Epithelial cell of proximal tubule (primary cell): ENCODE measurements around the gene IRF4. TPM values are rescaled to one million over a fixed set of nuclear protein-coding genes. Genes with fewer than 3 reads are reported as not detected.

Experiments
- DNase-seq: peaks from one replicate; pipeline ENCODE4 v3.0.0-alpha.2; 2011; ENCODE audit warnings: low read depth
- H3K4me3 ChIP-seq: 2 replicates; pipeline ENCODE4 v1.5.1; 2011; ENCODE audit warnings: low read depth, mild to moderate bottlenecking, low read length
- CTCF ChIP-seq: conservative IDR thresholded peaks from 2 replicates; pipeline ENCODE4 v1.5.1; 2012; ENCODE audit warnings: low read depth, mild to moderate bottlenecking, low read length
- total RNA-seq: library from RNA; depleted of rRNA; stranded (reverse); fragments of >200 nt; gene quantifications from 2 replicates; pipeline ENCODE4 v1.2.3, GENCODE V29; 2015

The IRF4 gene
- total RNA-seq, 1 donor from 2014 or later, result 0.23 TPM

DNA sequence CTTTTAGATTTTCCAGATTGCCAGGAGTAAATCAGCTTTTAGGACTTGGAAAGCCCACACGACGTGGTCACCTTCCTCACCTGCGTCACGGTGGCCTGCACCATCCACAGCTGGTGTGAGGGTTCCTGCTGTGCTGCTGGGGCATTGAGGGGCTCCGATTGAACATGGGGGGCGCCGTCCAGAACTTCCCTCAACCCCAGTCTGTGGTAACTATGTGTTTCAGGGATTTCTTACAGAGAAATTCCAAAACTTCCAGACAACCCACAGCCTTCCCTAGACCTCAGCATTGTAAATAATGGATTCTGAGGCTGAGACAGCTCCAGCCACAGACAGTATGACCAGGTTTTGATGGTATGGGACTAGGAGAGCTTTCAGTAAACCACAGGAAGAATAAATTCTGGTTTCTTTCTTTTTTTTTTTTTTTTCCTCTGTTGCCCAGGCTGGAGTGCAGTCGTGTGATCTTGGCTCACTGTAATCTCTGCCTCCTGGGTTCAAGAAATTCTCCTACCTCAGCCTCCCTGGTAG, 46.7 kb upstream of the IRF4 start:
- TF ChIP-seq CTCF, result no peak
- H3K4me3 ChIP-seq, result no peak overlapping the region
- no peak for DNase-seq

DNA sequence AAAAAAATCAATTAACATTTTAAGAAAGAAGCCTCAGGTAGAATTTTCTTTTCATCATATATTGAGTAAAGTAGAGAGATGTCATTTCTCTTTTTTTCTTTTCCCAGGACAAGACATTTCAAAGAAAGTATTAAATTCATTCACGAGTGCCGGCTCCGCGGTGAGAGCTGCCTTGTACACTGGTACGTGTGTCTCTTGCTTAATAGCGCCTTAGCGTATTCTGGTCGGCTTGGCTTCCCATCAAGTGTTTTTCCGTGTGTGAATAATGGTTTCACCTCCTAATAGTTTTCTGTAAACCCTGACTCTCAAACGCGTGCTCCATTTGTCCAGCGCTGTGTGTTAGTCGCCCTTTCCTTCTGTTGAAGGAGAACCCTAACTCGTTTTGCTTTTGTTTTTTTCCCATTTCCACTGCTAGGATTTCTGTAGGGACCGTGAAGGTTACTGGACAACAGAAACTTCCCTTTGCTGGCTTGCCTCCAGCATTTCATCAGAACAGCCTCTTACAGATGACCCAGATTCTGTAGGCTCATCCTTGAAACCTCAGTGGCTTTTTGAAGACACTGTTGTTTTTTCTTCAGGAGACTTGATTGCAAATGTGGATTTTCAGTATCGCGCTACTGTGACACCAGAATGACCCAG, 45.7 kb upstream of the IRF4 start:
- no peak for TF ChIP-seq CTCF
- DNase-seq, result no peak
- H3K4me3 ChIP-seq, result no peak overlapping the region

GRCh38 chr6:346386-347030, 45.0 kb upstream of the IRF4 start:
- TF ChIP-seq CTCF, result no peak
- no peak overlapping the region for H3K4me3 ChIP-seq
- DNase-seq, result no peak

GRCh38 chr6:347232-347631, 44.3 kb upstream of the IRF4 start:
- DNase-seq, result no peak
- no peak for TF ChIP-seq CTCF
- no peak overlapping the region for H3K4me3 ChIP-seq

DNA sequence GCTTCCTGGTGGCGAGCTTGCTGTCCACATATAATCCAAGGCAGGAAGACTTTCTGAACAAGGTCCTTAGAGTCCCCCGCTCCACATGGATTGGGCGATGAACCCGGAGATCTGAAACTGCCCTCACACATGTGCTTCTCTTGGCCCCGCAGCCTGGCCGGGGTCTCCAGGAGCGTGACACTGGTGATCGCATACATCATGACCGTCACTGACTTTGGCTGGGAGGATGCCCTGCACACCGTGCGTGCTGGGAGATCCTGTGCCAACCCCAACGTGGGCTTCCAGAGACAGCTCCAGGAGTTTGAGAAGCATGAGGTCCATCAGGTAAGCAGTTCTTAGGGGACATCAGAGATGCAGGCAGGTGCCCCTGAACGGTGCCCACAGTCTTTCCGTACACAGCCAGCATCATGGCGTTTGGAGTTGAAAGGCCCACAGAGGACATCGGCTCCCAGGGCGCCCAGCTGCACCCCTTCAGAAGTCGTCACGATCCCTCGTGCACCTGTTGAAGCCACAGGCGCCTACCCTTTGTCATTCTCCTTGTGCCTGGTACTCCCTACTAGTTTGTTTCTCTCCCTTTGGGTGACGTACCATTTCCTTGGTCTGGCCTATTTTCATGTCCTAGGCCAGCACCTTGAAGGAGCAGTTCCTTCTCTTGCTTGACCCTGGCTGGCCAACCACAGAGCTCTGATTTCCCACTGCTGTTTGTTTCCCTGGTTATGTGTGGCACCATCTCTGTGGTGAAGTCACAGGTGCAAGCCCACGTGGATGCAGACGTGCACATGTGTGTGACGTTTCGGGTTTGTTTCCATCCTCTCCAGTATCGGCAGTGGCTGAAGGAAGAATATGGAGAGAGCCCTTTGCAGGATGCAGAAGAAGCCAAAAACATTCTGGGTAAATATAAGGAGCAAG, 43.3 kb upstream of the IRF4 start:
- H3K4me3 ChIP-seq, result no peak overlapping the region
- no peak for DNase-seq
- TF ChIP-seq CTCF, result no peak

- TF ChIP-seq CTCF, result no peak
- no peak for DNase-seq
Measured at GRCh38 chr6:348860-349396, 42.6 kb upstream of the IRF4 start.

More at GRCh38 chr6:348860-349396, 42.6 kb upstream of the IRF4 start:
- H3K4me3 ChIP-seq, result no peak overlapping the region
